ENCODE measurements around the gene CABP1. TPM values are rescaled to one million over a fixed set of nuclear protein-coding genes. Genes with fewer than 3 reads are reported as not detected.

The CABP1 gene
- not detected in 2 replicates for total RNA-seq

DNA sequence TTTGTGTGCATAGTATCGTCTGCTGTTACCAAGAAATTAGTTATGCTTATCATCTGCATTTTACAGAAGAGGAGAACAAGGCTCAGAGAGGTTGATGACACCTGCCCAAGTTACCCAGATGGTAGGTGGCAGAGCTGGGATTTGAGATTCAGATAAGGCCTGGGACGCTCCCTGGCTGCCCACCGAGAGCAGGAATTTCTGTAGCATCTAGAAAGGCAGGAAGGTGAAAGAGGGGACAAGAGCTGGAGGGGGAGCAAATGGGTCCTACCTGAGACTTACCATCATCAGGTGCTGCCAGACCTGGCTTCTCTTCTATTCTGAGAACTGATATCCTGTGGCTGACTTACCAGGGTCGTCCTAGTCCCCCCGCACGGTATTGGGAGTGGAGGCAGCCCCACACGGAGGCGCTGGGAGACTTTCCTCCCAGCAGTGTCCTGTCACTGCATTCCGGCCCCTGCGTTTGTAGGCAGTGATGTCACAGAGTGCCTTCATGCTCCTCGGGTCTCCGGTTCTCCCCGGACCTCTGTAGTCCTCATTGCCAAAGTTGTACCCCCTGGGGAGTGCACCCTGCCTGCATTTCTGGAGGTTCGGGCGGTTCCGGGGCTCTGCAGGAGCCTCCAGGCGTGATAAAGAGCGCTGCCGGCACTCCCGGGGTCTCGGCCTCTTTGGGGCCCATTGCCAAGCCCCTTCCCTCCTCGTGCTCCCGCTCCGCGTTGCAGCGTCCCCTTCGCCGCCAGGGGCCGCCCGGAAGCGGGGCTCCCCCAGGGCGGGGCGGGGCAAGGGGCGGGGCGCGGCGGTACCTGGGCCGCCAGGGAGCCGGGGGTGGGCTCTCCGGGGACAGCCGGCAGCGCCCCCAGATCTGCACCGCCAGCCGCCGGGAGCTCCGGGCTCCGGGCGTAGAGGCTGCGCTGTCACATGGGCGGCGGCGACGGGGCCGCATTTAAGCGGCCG is at the start of gene CABP1:
TSS of gene CABP1 (plus strand) at position 856 of the 951 bp plus-strand sequence. CDS start at position 916, 60 bp downstream.

DNA sequence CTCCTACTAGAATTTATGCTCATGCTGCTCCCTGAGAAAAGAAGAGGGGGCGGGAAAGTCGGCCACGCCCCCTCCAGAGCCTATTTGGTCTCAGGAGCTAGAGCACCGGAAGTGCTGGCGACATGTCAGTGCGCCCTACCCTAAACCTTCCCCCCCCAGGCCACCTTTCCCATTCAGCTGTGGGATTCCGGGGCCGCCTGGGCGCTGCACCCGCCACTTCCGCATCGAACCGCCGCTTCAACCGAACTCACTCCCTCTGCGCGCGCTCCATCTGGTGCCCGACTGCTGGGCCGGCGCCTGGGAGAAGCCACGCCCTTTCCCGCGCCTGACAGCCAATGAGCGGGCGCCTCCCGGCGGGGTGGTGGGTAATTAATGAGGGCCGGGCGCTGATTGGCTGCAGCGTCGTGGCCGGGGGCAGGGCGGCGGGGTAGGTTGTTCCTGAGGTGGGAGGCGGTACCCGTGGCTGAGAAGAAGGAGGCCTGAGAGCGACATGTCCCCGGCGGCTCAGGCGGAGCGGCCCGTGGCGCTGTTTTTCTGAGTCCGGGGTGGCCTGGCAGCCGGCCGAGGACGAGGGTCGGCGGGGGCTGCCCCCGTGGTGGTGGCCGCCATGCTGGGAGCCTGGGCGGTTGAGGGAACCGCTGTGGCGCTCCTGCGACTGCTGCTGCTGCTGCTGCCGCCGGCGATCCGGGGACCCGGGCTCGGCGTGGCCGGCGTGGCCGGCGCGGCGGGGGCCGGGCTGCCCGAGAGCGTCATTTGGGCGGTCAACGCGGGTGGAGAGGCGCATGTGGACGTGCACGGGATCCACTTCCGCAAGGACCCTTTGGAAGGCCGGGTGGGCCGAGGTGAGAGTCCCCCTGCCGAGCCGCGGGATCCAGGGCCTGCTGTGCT is 46.5 kb downstream of the CABP1 start, which contains the start of gene MLEC:
TSS of gene MLEC (plus strand) at position 460 of the 888 bp plus-strand sequence. CDS start at position 608, 148 bp downstream.

DNA sequence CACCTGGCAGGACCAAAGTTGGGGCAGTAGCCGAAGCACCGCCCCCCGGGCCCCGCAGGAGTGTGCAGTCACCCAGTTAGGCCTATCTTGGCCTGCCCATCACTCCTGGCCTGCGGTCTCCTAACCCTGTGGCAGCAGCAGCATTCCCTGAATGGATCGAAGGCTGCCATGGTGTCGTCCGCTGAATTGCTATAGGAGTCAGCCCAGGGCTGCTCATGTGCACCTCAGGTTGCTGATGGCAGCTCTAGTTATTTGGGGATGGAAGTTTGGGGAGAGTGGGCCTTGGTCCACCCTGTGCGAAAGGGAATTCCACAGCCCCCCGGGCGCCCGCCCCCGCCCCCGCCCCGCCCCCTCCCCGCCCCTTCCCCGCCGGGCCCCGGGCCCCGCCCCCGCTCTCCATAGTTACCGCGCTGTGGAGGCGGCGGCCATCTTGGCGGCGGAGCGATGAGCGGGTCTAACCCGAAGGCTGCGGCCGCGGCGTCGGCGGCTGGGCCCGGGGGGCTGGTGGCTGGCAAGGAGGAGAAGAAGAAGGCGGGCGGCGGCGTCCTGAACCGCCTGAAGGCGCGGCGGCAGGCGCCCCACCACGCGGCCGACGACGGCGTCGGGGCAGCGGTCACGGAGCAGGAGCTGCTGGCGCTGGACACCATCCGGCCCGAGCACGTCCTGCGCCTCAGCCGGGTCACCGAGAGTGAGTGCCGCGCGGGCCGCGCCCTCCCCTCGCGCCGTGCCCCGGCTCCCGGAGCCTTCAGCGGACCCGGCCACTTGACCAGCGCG is 69.8 kb downstream of the CABP1 start, which contains the start of gene UNC119B:
TSS of gene UNC119B (plus strand) at position 428 of the 774 bp plus-strand sequence. CDS start at position 445, 17 bp downstream.

Other genes with a start within 250 kb of the CABP1 start
- 527 and 626 TPM in 2 replicates for gene COX6A1, start 202.5 kb upstream of the CABP1 start, total RNA-seq
- gene TRIAP1, start 194.2 kb upstream of the CABP1 start, total RNA-seq, result 75.9 and 81.4 TPM in 2 replicates
- 17.2 and 19.0 TPM in 2 replicates for gene GATC, start 194.2 kb upstream of the CABP1 start, total RNA-seq
- 104 and 109 TPM in 2 replicates for gene SRSF9, start 170.9 kb upstream of the CABP1 start, total RNA-seq
- 569 and 585 TPM in 2 replicates for gene DYNLL1, start 144.5 kb upstream of the CABP1 start, total RNA-seq
- gene COQ5, start 111.5 kb upstream of the CABP1 start, total RNA-seq, result 34.0 and 35.1 TPM in 2 replicates
- gene RNF10, start 106.3 kb upstream of the CABP1 start, total RNA-seq, result 110 and 160 TPM in 2 replicates
- gene POP5, start 59.2 kb upstream of the CABP1 start, total RNA-seq, result 29.0 and 36.6 TPM in 2 replicates
- gene MLEC, start 46.5 kb downstream of the CABP1 start, total RNA-seq, result 82.7 and 90.1 TPM in 2 replicates
- gene UNC119B, start 69.8 kb downstream of the CABP1 start, total RNA-seq, result 14.7 and 20.8 TPM in 2 replicates
- gene ACADS, start 85.2 kb downstream of the CABP1 start, total RNA-seq, result 21.8 and 26.2 TPM in 2 replicates

All from mammary microvascular endothelial cell (primary cell).